ENCODE data around the gene BTBD17. TPM values are rescaled to one million over a fixed set of nuclear protein-coding genes. Genes with fewer than 3 reads are reported as not detected.

BTBD17 gene
- polyA plus RNA-seq, 2 of the 4 experiments (the other 2 are of a cell fraction) = not detected

- WGBS (ENCODE audit: missing lambda C conversion rate) = 14% methylated on average over 16 of the region's 20 CpGs
- Histone ChIP-seq H3K4me1 (peaks cover 14% of the 10 kb centered on the region), H3K27ac (peak overlapping the region; percentile 36 to 80; a peak in 5 of 6 replicates), H3K4me2 (peak overlapping the region; percentile 68), H3K4me3 (0 out of 3 replicates have a peak overlapping the region, but pooled peaks have one; percentile 4), H3K9me3 (no peaks in the 10 kb centered on the region)
- TF ChIP-seq, protein P1, sequence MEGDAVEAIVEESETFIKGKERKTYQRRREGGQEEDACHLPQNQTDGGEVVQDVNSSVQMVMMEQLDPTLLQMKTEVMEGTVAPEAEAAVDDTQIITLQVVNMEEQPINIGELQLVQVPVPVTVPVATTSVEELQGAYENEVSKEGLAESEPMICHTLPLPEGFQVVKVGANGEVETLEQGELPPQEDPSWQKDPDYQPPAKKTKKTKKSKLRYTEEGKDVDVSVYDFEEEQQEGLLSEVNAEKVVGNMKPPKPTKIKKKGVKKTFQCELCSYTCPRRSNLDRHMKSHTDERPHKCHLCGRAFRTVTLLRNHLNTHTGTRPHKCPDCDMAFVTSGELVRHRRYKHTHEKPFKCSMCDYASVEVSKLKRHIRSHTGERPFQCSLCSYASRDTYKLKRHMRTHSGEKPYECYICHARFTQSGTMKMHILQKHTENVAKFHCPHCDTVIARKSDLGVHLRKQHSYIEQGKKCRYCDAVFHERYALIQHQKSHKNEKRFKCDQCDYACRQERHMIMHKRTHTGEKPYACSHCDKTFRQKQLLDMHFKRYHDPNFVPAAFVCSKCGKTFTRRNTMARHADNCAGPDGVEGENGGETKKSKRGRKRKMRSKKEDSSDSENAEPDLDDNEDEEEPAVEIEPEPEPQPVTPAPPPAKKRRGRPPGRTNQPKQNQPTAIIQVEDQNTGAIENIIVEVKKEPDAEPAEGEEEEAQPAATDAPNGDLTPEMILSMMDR (IDR thresholded peaks at IDR 0.05) = peak; percentile 99
- no peak for TF ChIP-seq SREBF2 (IDR thresholded peaks at IDR 0.05)
- peak; percentile 100 for TF ChIP-seq SMC3 (IDR thresholded peaks at IDR 0.05)
- no peak for TF ChIP-seq ESRRA (IDR thresholded peaks at IDR 0.05; ENCODE audit: borderline replicate concordance, low read length)
- TF ChIP-seq RAD21 (conservative IDR thresholded peaks at IDR 0.05 in 1 of 2, IDR thresholded peaks at IDR 0.05 in 1 of 2) = peak; percentile 100
- 0 out of 2 replicates have a peak, but pooled peaks have one; percentile 41 for TF ChIP-seq MAZ (IDR thresholded peaks at IDR 0.05; ENCODE audit: borderline replicate concordance, low read depth, low read length)
- ATAC-seq (peak; percentile 84 to 96), FAIRE-seq (no peak), DNase-seq (ENCODE audit: low read depth in 1 of 2, low spot score in 1 of 2) (peak; percentile 85 to 94)
- POLR2A ChIA-PET = interaction anchor here (1.6 to 2.5 kb wide), 2 partner anchors 51 to 75 kb away, joined by 4 to 14 read pairs; no protein-coding TSS in a partner anchor
- CTCF ChIA-PET = interaction anchor here (0.6 to 25.8 kb wide), 70 partner anchors 9 to 1002 kb away, joined by 3 to 674 read pairs (median 4); partner anchors contain the start of genes BTBD17, CD300A, CD300C and CD300H
These were observed 17.9 kb upstream of the BTBD17 start for GRCh38 chr17:74379495-74380085.

GRCh38 chr17:74374858-74375257 lies 13.2 kb upstream of the BTBD17 start:
- FAIRE-seq = no peak

DNA sequence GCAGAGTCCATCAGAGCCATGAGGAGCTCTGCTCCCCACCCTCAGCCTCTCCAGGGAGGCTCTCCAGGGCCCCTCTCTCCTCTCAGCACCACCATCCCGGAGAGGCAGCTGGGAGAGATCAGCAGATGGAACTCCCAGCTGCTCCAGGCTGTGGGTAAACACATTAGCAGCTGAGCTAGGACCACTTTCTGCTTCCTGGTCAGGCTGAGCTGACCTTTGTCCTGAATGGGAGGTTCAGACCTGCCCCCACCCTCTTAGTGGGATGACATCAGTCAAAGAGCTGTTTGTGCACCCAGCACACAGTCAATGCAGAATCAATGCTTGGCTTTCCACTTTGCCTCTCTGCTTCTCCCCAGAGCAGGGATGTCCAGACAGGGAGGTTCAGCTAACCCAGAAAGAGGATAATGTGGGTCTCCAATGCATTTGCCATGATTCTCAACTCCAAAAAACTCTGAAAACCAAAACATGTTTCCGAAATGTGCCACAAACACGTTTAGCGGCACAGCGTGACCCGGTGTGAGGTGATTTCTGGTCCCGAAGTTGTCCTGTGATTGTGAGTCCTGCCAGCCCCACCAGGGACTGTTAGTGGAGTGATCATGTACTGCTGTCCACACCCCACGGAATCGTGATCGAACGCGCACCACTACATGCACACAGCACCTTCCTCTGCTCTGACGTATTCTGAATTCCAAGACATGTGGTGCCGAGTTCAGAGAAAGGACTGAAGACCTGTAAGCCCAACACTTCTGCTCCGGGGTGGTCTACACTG lies 12.4 kb upstream of the BTBD17 start:
- ChIA-PET CTCF (interaction anchor here (0.9 to 25.8 kb wide), 9 partner anchors 17 to 159 kb away, joined by 3 to 674 read pairs (median 4); partner anchors contain the start of gene BTBD17), POLR2A (no interaction called here)
- Histone ChIP-seq H3K4me3 (no peak overlapping the region), H3K4me1 (peaks cover 8% of the 10 kb centered on the region; the same call in 2 of the 3 replicates), H3K4me2 (peak overlapping the region; percentile 41; the same call in 2 of the 3 replicates), H3K27ac (no peak overlapping the region), H3K9me3 (no peaks in the 10 kb centered on the region)
- 65% methylated on average over 15 of the region's 15 CpGs for WGBS (ENCODE audit: missing lambda C conversion rate)
- DNase-seq (ENCODE audit: low read depth in 1 of 2, low spot score in 1 of 2) (peak in 1 of 2 experiments; percentile 45), ATAC-seq (peak; percentile 27 to 41; a peak in 4 of 6 replicates), FAIRE-seq (no peak)
- TF ChIP-seq E2F6 (IDR thresholded peaks at IDR 0.05; ENCODE audit: borderline replicate concordance, low read depth) (no peak), RNF2 (IDR thresholded peaks at IDR 0.05; ENCODE audit: borderline replicate concordance, low read depth) (no peak), HOXB13 (CRISPR knock-in tag; IDR thresholded peaks at IDR 0.05; ENCODE audit: low read depth) (no peak), KDM5A (IDR thresholded peaks at IDR 0.05) (no peak), FOSB (CRISPR knock-in tag; IDR thresholded peaks at IDR 0.05) (no peak), RFX5 (IDR thresholded peaks at IDR 0.05) (no peak), GATA3 (IDR thresholded peaks at IDR 0.05; ENCODE audit: borderline replicate concordance) (no peak), SMC3 (IDR thresholded peaks at IDR 0.05) (no peak), CBX8 (IDR thresholded peaks at IDR 0.05) (no peak), KDM1A (IDR thresholded peaks at IDR 0.05; ENCODE audit: low read depth) (no peak), ZFP36 (IDR thresholded peaks at IDR 0.05; ENCODE audit: borderline replicate concordance, partially characterized antibody) (no peak), CBX2 (IDR thresholded peaks at IDR 0.05; ENCODE audit: borderline replicate concordance, low read depth) (no peak), BCL3 (IDR thresholded peaks at IDR 0.05) (no peak)
- TF ChIP-seq, protein P2, sequence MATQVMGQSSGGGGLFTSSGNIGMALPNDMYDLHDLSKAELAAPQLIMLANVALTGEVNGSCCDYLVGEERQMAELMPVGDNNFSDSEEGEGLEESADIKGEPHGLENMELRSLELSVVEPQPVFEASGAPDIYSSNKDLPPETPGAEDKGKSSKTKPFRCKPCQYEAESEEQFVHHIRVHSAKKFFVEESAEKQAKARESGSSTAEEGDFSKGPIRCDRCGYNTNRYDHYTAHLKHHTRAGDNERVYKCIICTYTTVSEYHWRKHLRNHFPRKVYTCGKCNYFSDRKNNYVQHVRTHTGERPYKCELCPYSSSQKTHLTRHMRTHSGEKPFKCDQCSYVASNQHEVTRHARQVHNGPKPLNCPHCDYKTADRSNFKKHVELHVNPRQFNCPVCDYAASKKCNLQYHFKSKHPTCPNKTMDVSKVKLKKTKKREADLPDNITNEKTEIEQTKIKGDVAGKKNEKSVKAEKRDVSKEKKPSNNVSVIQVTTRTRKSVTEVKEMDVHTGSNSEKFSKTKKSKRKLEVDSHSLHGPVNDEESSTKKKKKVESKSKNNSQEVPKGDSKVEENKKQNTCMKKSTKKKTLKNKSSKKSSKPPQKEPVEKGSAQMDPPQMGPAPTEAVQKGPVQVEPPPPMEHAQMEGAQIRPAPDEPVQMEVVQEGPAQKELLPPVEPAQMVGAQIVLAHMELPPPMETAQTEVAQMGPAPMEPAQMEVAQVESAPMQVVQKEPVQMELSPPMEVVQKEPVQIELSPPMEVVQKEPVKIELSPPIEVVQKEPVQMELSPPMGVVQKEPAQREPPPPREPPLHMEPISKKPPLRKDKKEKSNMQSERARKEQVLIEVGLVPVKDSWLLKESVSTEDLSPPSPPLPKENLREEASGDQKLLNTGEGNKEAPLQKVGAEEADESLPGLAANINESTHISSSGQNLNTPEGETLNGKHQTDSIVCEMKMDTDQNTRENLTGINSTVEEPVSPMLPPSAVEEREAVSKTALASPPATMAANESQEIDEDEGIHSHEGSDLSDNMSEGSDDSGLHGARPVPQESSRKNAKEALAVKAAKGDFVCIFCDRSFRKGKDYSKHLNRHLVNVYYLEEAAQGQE (IDR thresholded peaks at IDR 0.05) = no peak

More at GRCh38 chr17:74374858-74375257, 13.2 kb upstream of the BTBD17 start:
- WGBS (ENCODE audit: missing lambda C conversion rate) = 58% methylated on average over 3 of the region's 3 CpGs
- H3K4me2 ChIP-seq = no peak overlapping the region
- H3K27ac ChIP-seq = no peak overlapping the region
- no peaks in the 10 kb centered on the region for H3K9me3 ChIP-seq
- ChIA-PET CTCF (interaction anchor here (0.6 to 25.8 kb wide), 6 partner anchors 10 to 158 kb away, joined by 4 to 674 read pairs (median 6); partner anchors contain the start of gene BTBD17), POLR2A (no interaction called here)
- no peak overlapping the region for H3K4me3 ChIP-seq
- peaks cover 13% of the 10 kb centered on the region for H3K4me1 ChIP-seq
- DNase-seq (ENCODE audit: low read depth in 1 of 2, low spot score in 1 of 2) = no peak
- no peak for ATAC-seq
- TF ChIP-seq, protein P3, sequence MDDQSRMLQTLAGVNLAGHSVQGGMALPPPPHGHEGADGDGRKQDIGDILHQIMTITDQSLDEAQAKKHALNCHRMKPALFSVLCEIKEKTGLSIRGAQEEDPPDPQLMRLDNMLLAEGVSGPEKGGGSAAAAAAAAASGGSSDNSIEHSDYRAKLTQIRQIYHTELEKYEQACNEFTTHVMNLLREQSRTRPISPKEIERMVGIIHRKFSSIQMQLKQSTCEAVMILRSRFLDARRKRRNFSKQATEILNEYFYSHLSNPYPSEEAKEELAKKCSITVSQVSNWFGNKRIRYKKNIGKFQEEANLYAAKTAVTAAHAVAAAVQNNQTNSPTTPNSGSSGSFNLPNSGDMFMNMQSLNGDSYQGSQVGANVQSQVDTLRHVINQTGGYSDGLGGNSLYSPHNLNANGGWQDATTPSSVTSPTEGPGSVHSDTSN (IDR thresholded peaks at IDR 0.05) = no peak
- TF ChIP-seq CBX2 (IDR thresholded peaks at IDR 0.05; ENCODE audit: borderline replicate concordance, low read depth) (no peak), RAD21 (conservative IDR thresholded peaks at IDR 0.05 in 1 of 2, IDR thresholded peaks at IDR 0.05 in 1 of 2) (no peak), TP53 (CRISPR knock-in tag; IDR thresholded peaks at IDR 0.05) (no peak)

All from A549 (cell line).